Activated naive CD8-positive, alpha-beta T cell treated with anti-CD3 and anti-CD28 coated beads for 36 hours (primary cell): ENCODE data around the gene COX14. TPM values are rescaled to one million over a fixed set of nuclear protein-coding genes. Genes with fewer than 3 reads are reported as not detected.

Experiments
- DNase-seq: peaks from one replicate; pipeline ENCODE4 v3.0.0; 2021
- H3K27ac Mint-ChIP-seq: one replicate; pipeline ENCODE4 v1.8.0; 2022; ENCODE audit warnings: mild to moderate bottlenecking, moderate library complexity, mixed read lengths
- H3K27me3 Mint-ChIP-seq: one replicate; pipeline ENCODE4 v1.8.0; 2022; ENCODE audit warnings: mild to moderate bottlenecking, mixed read lengths
- H3K36me3 Mint-ChIP-seq: one replicate; pipeline ENCODE4 v1.8.0; 2021; ENCODE audit warnings: mild to moderate bottlenecking, mixed read lengths
- H3K4me1 Mint-ChIP-seq: one replicate; pipeline ENCODE4 v1.8.0; 2021; ENCODE audit warnings: mixed read lengths
- H3K4me3 Mint-ChIP-seq: one replicate; pipeline ENCODE4 v1.8.0; 2022; ENCODE audit warnings: mild to moderate bottlenecking, moderate library complexity, mixed read lengths
- H3K9me3 Mint-ChIP-seq: one replicate; pipeline ENCODE4 v1.8.0; 2022; ENCODE audit warnings: mixed read lengths
- total RNA-seq, 2 experiments: library from RNA; stranded (reverse); gene quantifications; one replicate each; pipeline ENCODE4 v1.2.3, GENCODE V29; 2021

The COX14 gene
- total RNA-seq, 2 experiments from 2014 or later, result 48.3 to 49.2 TPM

- no peaks in the 10 kb centered on the region for H3K27me3 Mint-ChIP-seq
These were observed 1.2 kb upstream of the COX14 start for GRCh38 chr12:50110762-50111351.

DNA sequence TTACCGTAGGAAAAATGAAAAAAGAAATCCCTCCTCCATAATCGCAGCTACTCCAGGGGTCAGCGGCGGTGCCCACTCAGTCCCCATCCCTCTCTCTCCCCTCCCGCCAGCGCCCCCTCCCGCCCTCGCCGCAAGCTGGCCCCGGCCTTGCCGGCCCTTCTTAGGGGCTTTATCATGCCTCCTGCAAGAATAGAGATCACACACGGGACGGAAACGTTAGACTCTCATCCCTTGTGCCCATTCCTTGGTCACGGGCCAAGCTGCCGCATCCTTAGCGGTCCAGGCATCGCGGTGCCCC, 692 bp upstream of the COX14 start:
- Mint-ChIP-seq H3K4me1 (peaks cover 26% of the 10 kb centered on the region), H3K27me3 (no peaks in the 10 kb centered on the region), H3K36me3 (peaks cover 11% of the 10 kb centered on the region), H3K27ac (peak overlapping the region; percentile 94), H3K9me3 (no peaks in the 10 kb centered on the region), H3K4me3 (peak overlapping the region; percentile 80)
- DNase-seq, result no peak

More at GRCh38 chr12:50110762-50111351, 1.2 kb upstream of the COX14 start:
- Mint-ChIP-seq H3K27ac (peak overlapping the region; percentile 94), H3K36me3 (peaks cover 10% of the 10 kb centered on the region), H3K4me1 (peaks cover 22% of the 10 kb centered on the region), H3K9me3 (no peaks in the 10 kb centered on the region), H3K4me3 (peak overlapping the region; percentile 80)
- DNase-seq, result no peak

- H3K4me3 Mint-ChIP-seq, result peak overlapping the region; percentile 91
- H3K9me3 Mint-ChIP-seq, result no peaks in the 10 kb centered on the region
- peaks cover 33% of the 10 kb centered on the region for H3K4me1 Mint-ChIP-seq
- DNase-seq, result no peak
- H3K36me3 Mint-ChIP-seq, result peaks cover 17% of the 10 kb centered on the region
- H3K27ac Mint-ChIP-seq, result peak overlapping the region; percentile 94
- H3K27me3 Mint-ChIP-seq, result no peaks in the 10 kb centered on the region
These were observed 601 bp downstream of the COX14 start for GRCh38 chr12:50112456-50113218.

- H3K27me3 Mint-ChIP-seq, result no peaks in the 10 kb centered on the region
- H3K36me3 Mint-ChIP-seq, result peaks cover 24% of the 10 kb centered on the region
- no peak for DNase-seq
- peaks cover 1% of the 10 kb centered on the region for H3K9me3 Mint-ChIP-seq
- peak overlapping the region; percentile 48 for H3K27ac Mint-ChIP-seq
- peaks cover 26% of the 10 kb centered on the region for H3K4me1 Mint-ChIP-seq
- H3K4me3 Mint-ChIP-seq, result no peak overlapping the region
These were observed 5.1 kb downstream of the COX14 start for GRCh38 chr12:50117057-50117622.

DNA sequence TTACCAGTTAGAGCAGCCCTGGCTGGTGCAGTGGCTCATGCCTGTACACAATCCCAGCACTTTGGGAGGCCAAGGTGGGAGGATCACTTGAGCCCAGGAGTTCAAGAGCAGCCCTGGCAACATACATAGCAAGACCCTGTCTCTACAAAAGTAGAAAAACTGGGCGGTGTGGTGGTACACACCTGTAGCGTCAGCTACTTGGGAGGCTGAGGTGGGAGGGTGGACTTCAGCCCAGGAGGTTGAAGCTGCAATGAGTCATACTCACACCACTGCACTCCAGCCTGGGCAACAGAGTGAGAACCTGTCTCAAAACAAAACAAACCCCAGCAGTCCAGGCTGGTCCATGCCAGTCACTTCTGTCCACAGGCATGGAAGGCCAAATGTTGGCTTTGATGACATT, 7.4 kb downstream of the COX14 start:
- Mint-ChIP-seq H3K36me3 (peaks cover 23% of the 10 kb centered on the region), H3K27ac (peak overlapping the region; percentile 45), H3K9me3 (peaks cover 1% of the 10 kb centered on the region), H3K4me1 (peaks cover 28% of the 10 kb centered on the region), H3K4me3 (no peak overlapping the region), H3K27me3 (no peaks in the 10 kb centered on the region)
- DNase-seq, result no peak

DNA sequence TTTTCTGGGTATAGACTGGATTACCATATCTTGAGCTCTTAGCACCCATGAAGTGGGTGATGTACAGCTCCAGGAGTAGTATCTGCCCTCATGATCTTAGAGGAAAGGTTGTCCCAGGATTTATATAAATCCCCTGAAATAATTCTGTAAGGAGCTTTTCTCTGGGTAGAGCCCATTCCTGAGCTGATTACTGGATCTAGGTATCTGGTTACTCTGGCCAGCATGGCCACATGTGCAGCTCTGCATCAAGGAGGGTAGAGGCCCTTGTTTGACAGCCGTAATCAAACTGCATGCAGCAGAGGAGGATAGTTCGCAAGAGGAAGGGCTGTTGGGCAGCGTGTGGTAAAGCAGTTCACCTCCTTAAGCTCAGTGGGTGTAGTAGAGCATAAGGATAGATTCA, 8.5 kb downstream of the COX14 start:
- peaks cover 19% of the 10 kb centered on the region for H3K36me3 Mint-ChIP-seq
- H3K4me3 Mint-ChIP-seq, result no peak overlapping the region
- peaks cover 1% of the 10 kb centered on the region for H3K9me3 Mint-ChIP-seq
- no peaks in the 10 kb centered on the region for H3K27me3 Mint-ChIP-seq
- H3K27ac Mint-ChIP-seq, result no peak overlapping the region
- no peak for DNase-seq
- peaks cover 32% of the 10 kb centered on the region for H3K4me1 Mint-ChIP-seq

DNA sequence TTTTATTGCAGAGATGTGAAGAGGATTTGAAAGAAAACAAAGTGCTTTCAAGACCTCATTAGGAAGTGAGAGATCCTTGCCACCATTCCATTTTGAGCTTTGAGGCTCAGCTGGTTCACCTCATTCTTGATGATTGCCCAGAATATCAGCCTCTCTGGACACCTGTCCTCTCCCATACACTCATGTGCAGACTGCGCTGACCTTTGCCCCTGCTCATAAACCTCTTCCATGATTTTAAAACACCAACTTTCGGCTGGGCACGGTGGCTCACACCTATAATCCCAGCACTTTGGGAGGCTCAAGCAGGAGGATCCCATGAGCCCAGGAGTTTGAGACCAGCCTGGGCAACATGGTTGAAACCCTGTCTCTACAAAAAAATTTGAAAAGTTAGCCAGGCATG, 8.9 kb downstream of the COX14 start:
- Mint-ChIP-seq H3K9me3 (peaks cover 1% of the 10 kb centered on the region), H3K4me1 (peaks cover 32% of the 10 kb centered on the region), H3K36me3 (peaks cover 15% of the 10 kb centered on the region)

DNA sequence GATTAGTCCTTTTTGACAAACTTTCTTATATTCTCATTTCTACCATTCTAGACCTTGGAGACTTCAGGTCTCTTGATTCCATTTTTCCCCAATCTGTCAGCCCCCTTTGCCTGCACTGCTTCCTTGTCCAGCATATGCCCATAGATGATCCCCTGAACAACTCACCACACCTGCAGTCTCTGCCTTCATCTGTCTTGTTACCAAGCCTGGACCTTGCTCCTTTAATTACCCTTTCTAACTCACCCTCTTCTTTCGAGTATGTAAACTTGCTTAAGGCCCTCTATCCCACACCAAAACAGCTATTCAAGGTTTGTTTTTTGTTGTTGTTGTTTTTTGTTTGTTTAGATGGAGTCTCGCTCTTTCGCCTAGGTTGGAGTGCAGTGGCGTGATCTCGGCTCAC, 9.6 kb downstream of the COX14 start:
- Mint-ChIP-seq H3K4me3 (no peak overlapping the region), H3K27me3 (no peaks in the 10 kb centered on the region), H3K27ac (no peak overlapping the region), H3K36me3 (peaks cover 14% of the 10 kb centered on the region), H3K4me1 (peaks cover 28% of the 10 kb centered on the region), H3K9me3 (peaks cover 1% of the 10 kb centered on the region)
- DNase-seq, result no peak

More for the DNA sequence above, 8.9 kb downstream of the COX14 start:
- H3K27ac Mint-ChIP-seq, result no peak overlapping the region
- no peak overlapping the region for H3K4me3 Mint-ChIP-seq
- H3K27me3 Mint-ChIP-seq, result no peaks in the 10 kb centered on the region
- DNase-seq, result no peak

- no peaks in the 10 kb centered on the region for H3K27me3 Mint-ChIP-seq
- no peak for DNase-seq
- peaks cover 9% of the 10 kb centered on the region for H3K36me3 Mint-ChIP-seq
- no peak overlapping the region for H3K27ac Mint-ChIP-seq
- peaks cover 1% of the 10 kb centered on the region for H3K9me3 Mint-ChIP-seq
- H3K4me1 Mint-ChIP-seq, result peaks cover 30% of the 10 kb centered on the region
- H3K4me3 Mint-ChIP-seq, result no peak overlapping the region
These were observed 11.2 kb downstream of the COX14 start for GRCh38 chr12:50123203-50123602.

GRCh38 chr12:50127546-50127945, 15.5 kb downstream of the COX14 start:
- H3K27ac Mint-ChIP-seq, result no peak overlapping the region
- DNase-seq, result no peak
- H3K9me3 Mint-ChIP-seq, result no peaks in the 10 kb centered on the region
- no peaks in the 10 kb centered on the region for H3K27me3 Mint-ChIP-seq
- H3K4me3 Mint-ChIP-seq, result no peak overlapping the region
- H3K36me3 Mint-ChIP-seq, result peaks cover 13% of the 10 kb centered on the region
- H3K4me1 Mint-ChIP-seq, result peaks cover 34% of the 10 kb centered on the region

DNA sequence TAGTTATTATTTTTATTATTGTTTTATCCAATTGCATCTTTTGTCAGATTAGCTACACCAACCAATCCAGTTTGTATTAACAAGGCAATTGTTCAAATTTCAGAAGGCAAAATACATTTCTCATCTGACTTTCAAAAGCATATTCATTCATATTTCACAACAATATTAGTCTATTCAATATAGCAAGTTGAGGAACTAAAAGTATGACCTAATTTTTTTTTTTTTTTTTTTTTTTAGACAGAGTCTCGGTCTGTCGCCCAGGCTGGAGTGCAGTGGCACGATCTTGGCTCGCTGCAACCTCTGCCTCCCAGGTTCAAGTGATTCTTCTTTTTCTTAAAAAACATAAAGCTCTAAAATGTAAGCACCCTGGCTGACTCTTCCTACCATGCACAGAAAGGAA, 17.3 kb downstream of the COX14 start:
- no peaks in the 10 kb centered on the region for H3K27me3 Mint-ChIP-seq
- H3K36me3 Mint-ChIP-seq, result peaks cover 19% of the 10 kb centered on the region
- H3K4me1 Mint-ChIP-seq, result peaks cover 32% of the 10 kb centered on the region
- no peak overlapping the region for H3K4me3 Mint-ChIP-seq
- no peak overlapping the region for H3K27ac Mint-ChIP-seq
- H3K9me3 Mint-ChIP-seq, result no peaks in the 10 kb centered on the region
- DNase-seq, result no peak

GRCh38 chr12:50132505-50133135, 20.6 kb downstream of the COX14 start:
- Mint-ChIP-seq H3K9me3 (no peaks in the 10 kb centered on the region), H3K4me1 (peaks cover 13% of the 10 kb centered on the region), H3K36me3 (peaks cover 22% of the 10 kb centered on the region), H3K4me3 (no peak overlapping the region), H3K27me3 (no peaks in the 10 kb centered on the region), H3K27ac (peak overlapping the region; percentile 32)
- no peak for DNase-seq

GRCh38 chr12:50142993-50143392, 31.0 kb downstream of the COX14 start:
- Mint-ChIP-seq H3K27me3 (no peaks in the 10 kb centered on the region), H3K27ac (no peak overlapping the region), H3K4me1 (peaks cover 7% of the 10 kb centered on the region), H3K36me3 (peaks cover 12% of the 10 kb centered on the region), H3K4me3 (no peak overlapping the region), H3K9me3 (no peaks in the 10 kb centered on the region)
- no peak for DNase-seq

GRCh38 chr12:50145439-50145838, 33.4 kb downstream of the COX14 start:
- no peak overlapping the region for H3K4me3 Mint-ChIP-seq
- peaks cover 14% of the 10 kb centered on the region for H3K4me1 Mint-ChIP-seq
- no peaks in the 10 kb centered on the region for H3K27me3 Mint-ChIP-seq
- no peaks in the 10 kb centered on the region for H3K9me3 Mint-ChIP-seq
- DNase-seq, result no peak
- H3K36me3 Mint-ChIP-seq, result peaks cover 11% of the 10 kb centered on the region
- no peak overlapping the region for H3K27ac Mint-ChIP-seq

DNA sequence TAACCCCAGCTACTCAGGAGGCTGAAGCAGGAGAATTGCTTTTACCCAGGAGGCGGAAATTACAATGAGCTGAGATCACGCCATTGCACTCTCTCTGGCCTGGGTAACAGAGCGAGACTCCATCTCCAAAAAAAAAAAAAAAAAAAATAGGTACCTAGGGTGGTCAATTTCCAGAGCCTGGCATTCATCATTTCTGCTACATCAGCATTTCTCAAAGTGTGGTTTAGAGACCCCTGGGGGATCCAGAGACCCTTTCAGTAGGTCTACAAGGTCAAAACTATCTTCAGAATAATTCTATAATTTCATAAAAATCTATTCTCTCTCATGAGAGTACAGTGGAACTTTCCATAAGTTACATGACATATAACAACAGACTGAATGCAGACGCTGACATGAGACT, 35.2 kb downstream of the COX14 start:
- H3K4me1 Mint-ChIP-seq, result peaks cover 22% of the 10 kb centered on the region
- no peaks in the 10 kb centered on the region for H3K9me3 Mint-ChIP-seq
- H3K27me3 Mint-ChIP-seq, result no peaks in the 10 kb centered on the region
- DNase-seq, result no peak
- no peaks in the 10 kb centered on the region for H3K36me3 Mint-ChIP-seq
- no peak overlapping the region for H3K27ac Mint-ChIP-seq
- H3K4me3 Mint-ChIP-seq, result no peak overlapping the region
